Measurements from ENCODE around the gene AMIGO3.
"Not testable (repeated sequence)": the region's sequence is repeated elsewhere in the genome, so short reads cannot be mapped to it uniquely, and the experiment has no call there.

AMIGO3 gene

GRCh38 chr3:49700453-49701128 is 18.9 kb downstream of the AMIGO3 start:
- Histone ChIP-seq H3K4me3 (ENCODE audit: low read length) (no peak overlapping the region), H2AFZ (ENCODE audit: low read depth, low read length) (no peak overlapping the region), H3K9me3 (ENCODE audit: insufficient read depth, low read length) (no peaks in the 10 kb centered on the region), H3K9ac (ENCODE audit: low read length) (no peak overlapping the region), H3K4me1 (ENCODE audit: low read length) (no peaks in the 10 kb centered on the region), H3K27me3 (ENCODE audit: low read depth, low read length) (no peaks in the 10 kb centered on the region), H3K27ac (ENCODE audit: low read length) (no peak overlapping the region), H3K79me2 (ENCODE audit: low read length) (no peaks in the 10 kb centered on the region), H3K4me2 (ENCODE audit: low read length) (no peak overlapping the region), H4K20me1 (ENCODE audit: insufficient read depth, low read length) (no peaks in the 10 kb centered on the region), H3K36me3 (replicated peaks; ENCODE audit: low read depth, low read length) (peaks cover 7% of the 10 kb centered on the region)
- TF ChIP-seq CTCF (IDR thresholded peaks at IDR 0.05; ENCODE audit: low read depth, low read length) (no peak), EZH2phosphoT487 (IDR thresholded peaks at IDR 0.05; ENCODE audit: low read depth) (no peak)

- Histone ChIP-seq H3K27ac (ENCODE audit: low read length) (no peak overlapping the region), H4K20me1 (ENCODE audit: insufficient read depth, low read length) (no peaks in the 10 kb centered on the region), H3K4me2 (ENCODE audit: low read length) (no peak overlapping the region), H3K9me3 (ENCODE audit: insufficient read depth, low read length) (no peaks in the 10 kb centered on the region), H3K36me3 (replicated peaks; ENCODE audit: low read depth, low read length) (peaks cover 2% of the 10 kb centered on the region), H3K4me1 (ENCODE audit: low read length) (no peaks in the 10 kb centered on the region), H3K27me3 (ENCODE audit: low read depth, low read length) (no peaks in the 10 kb centered on the region), H3K4me3 (ENCODE audit: low read length) (no peak overlapping the region), H3K79me2 (ENCODE audit: low read length) (no peaks in the 10 kb centered on the region), H3K9ac (ENCODE audit: low read length) (no peak overlapping the region), H2AFZ (ENCODE audit: low read depth, low read length) (no peak overlapping the region)
- TF ChIP-seq EZH2phosphoT487 (IDR thresholded peaks at IDR 0.05; ENCODE audit: low read depth) (no peak), CTCF (IDR thresholded peaks at IDR 0.05; ENCODE audit: low read depth, low read length) (no peak)
These were observed 19.5 kb downstream of the AMIGO3 start for GRCh38 chr3:49700014-49700413.

DNA sequence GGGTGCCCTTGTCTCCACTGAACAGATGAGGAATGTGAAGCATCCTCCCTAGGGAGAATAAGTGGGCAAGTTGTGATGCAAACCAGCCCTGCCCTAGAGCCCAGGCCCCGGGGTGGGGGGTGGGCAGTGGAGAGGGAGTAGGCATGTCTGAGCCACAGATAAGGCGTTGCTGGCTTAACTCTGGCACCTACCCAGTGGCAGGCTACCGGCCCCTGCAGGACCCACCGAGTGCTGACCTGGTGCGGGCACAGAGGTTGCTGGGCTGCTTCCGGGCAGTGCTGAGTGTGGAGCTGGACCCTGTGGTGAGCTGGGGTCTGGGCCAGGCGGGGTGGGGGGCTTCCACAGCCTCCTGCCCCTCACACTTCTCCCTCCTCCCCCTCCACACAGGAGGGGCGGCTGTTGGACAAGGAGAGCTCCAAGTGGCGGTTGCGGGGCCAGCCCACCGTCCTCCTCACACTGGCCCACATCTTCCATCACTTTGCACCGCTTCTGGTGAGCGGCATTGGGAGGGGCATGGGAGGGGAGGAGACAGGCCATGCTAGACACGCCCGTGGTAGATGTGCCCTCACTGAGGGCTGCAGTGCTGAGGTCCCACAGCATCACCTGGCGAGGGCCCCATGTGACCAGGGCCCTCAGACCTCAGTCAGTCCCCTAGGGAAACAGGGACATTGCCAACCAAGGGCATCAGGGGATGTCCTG is 20.1 kb downstream of the AMIGO3 start:
- no peak overlapping the region for H3K27ac ChIP-seq (ENCODE audit: low read length)
- no peak overlapping the region for H3K9ac ChIP-seq (ENCODE audit: low read length)
- H3K27me3 ChIP-seq (ENCODE audit: low read depth, low read length), result no peaks in the 10 kb centered on the region
- no peaks in the 10 kb centered on the region for H3K9me3 ChIP-seq (ENCODE audit: insufficient read depth, low read length)
- H3K4me2 ChIP-seq (ENCODE audit: low read length), result no peak overlapping the region
- TF ChIP-seq CTCF (IDR thresholded peaks at IDR 0.05; ENCODE audit: low read depth, low read length) (no peak), EZH2phosphoT487 (IDR thresholded peaks at IDR 0.05; ENCODE audit: low read depth) (no peak)
- H3K4me3 ChIP-seq (ENCODE audit: low read length), result no peak overlapping the region
- H3K79me2 ChIP-seq (ENCODE audit: low read length), result no peaks in the 10 kb centered on the region
- H3K4me1 ChIP-seq (ENCODE audit: low read length), result no peaks in the 10 kb centered on the region
- H4K20me1 ChIP-seq (ENCODE audit: insufficient read depth, low read length), result no peaks in the 10 kb centered on the region
- no peaks in the 10 kb centered on the region for H3K36me3 ChIP-seq (replicated peaks; ENCODE audit: low read depth, low read length)
- H2AFZ ChIP-seq (ENCODE audit: low read depth, low read length), result no peak overlapping the region

GRCh38 chr3:49695350-49696015 is 24.0 kb downstream of the AMIGO3 start:
- H3K4me3 ChIP-seq (ENCODE audit: low read length); H3K27ac ChIP-seq (ENCODE audit: low read length); H3K4me2 ChIP-seq (ENCODE audit: low read length): not testable (repeated sequence)

DNA sequence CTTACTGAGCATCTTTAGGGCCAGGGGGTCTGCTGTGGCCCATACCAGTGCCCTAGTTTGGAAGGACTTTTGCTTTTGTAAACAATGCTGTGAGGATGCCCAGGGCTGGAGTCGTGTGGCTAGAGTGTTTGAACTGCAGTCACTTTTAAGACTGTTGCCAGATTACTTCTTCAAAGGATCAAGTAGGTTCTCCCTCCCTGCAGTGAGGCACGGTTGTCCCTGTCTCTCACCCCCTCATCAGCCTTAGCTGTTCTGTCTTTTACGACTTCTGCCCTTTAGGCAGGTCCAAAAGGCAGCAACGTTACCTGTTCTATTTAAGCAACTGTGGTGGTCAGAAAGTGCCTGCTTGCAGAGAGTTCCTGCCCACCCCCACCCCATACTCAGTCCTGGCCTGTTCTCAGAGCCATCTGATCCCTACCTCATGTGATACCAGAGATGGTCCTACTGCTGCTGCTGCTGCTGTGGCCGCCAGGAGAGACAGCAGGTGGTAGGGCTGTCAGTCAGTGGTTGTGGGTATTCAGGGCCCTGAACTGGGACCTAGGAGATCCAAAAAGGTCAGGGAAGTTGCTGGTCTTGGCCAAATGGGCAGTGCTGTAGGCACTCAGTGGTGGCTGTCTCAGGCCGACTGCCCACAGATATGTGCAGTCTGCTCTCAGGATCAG is 24.9 kb downstream of the AMIGO3 start:
- not testable (repeated sequence) for H3K27ac ChIP-seq (ENCODE audit: low read length); H4K20me1 ChIP-seq (ENCODE audit: insufficient read depth, low read length); H3K9ac ChIP-seq (ENCODE audit: low read length); H3K27me3 ChIP-seq (ENCODE audit: low read depth, low read length); H3K4me1 ChIP-seq (ENCODE audit: low read length); H3K36me3 ChIP-seq (replicated peaks; ENCODE audit: low read depth, low read length); H3K4me2 ChIP-seq (ENCODE audit: low read length); H2AFZ ChIP-seq (ENCODE audit: low read depth, low read length); H3K4me3 ChIP-seq (ENCODE audit: low read length); H3K9me3 ChIP-seq (ENCODE audit: insufficient read depth, low read length)
- H3K79me2 ChIP-seq (ENCODE audit: low read length), result peaks cover 14% of the 10 kb centered on the region

More at GRCh38 chr3:49695350-49696015, 24.0 kb downstream of the AMIGO3 start:
- H4K20me1 ChIP-seq (ENCODE audit: insufficient read depth, low read length); H2AFZ ChIP-seq (ENCODE audit: low read depth, low read length); H3K27me3 ChIP-seq (ENCODE audit: low read depth, low read length); H3K9me3 ChIP-seq (ENCODE audit: insufficient read depth, low read length); H3K4me1 ChIP-seq (ENCODE audit: low read length); H3K79me2 ChIP-seq (ENCODE audit: low read length); H3K9ac ChIP-seq (ENCODE audit: low read length); H3K36me3 ChIP-seq (replicated peaks; ENCODE audit: low read depth, low read length): not testable (repeated sequence)

- H4K20me1 ChIP-seq (ENCODE audit: insufficient read depth, low read length); H2AFZ ChIP-seq (ENCODE audit: low read depth, low read length); H3K27ac ChIP-seq (ENCODE audit: low read length); H3K27me3 ChIP-seq (ENCODE audit: low read depth, low read length); H3K4me3 ChIP-seq (ENCODE audit: low read length); H3K9ac ChIP-seq (ENCODE audit: low read length); H3K4me1 ChIP-seq (ENCODE audit: low read length); H3K9me3 ChIP-seq (ENCODE audit: insufficient read depth, low read length); H3K36me3 ChIP-seq (replicated peaks; ENCODE audit: low read depth, low read length); H3K4me2 ChIP-seq (ENCODE audit: low read length): not testable (repeated sequence)
- H3K79me2 ChIP-seq (ENCODE audit: low read length), result peaks cover 16% of the 10 kb centered on the region
These were observed 28.0 kb downstream of the AMIGO3 start for GRCh38 chr3:49691481-49691880.
